Mesendoderm (in vitro differentiated cells): ENCODE results near the gene L1CAM.

Experiments
- DNase-seq: peaks from one replicate; pipeline ENCODE4 v3.0.0; 2013
- H2AK5ac ChIP-seq: 2 replicates; pipeline ENCODE4 v1.6.1; 2013; ENCODE audit warnings: low read length, inconsistent platforms
- H2BK120ac ChIP-seq: 2 replicates; pipeline ENCODE4 v1.6.1; 2013; ENCODE audit warnings: low read depth, mild to moderate bottlenecking, low read length, moderate library complexity, mixed read lengths
- H2BK15ac ChIP-seq: replicated peaks from 2 replicates; pipeline ENCODE4 v1.6.1; 2013; ENCODE audit warnings: low read depth, mild to moderate bottlenecking, moderate library complexity
- H2BK5ac ChIP-seq: 2 replicates; pipeline ENCODE4 v1.6.1; 2013; ENCODE audit warnings: low read length, inconsistent platforms
- H3K18ac ChIP-seq: 2 replicates; pipeline ENCODE4 v1.6.1; 2013; ENCODE audit warnings: mild to moderate bottlenecking, low read length, mixed read lengths
- H3K23ac ChIP-seq: one replicate; pipeline ENCODE4 v1.6.1; 2013; ENCODE audit warnings: low read length
- H3K27ac ChIP-seq: 2 replicates; pipeline ENCODE4 v1.5.1; 2013; ENCODE audit warnings: low read depth, mild to moderate bottlenecking, inconsistent platforms, low read length, moderate library complexity
- H3K27me3 ChIP-seq: 2 replicates; pipeline ENCODE4 v1.6.1; 2013; ENCODE audit warnings: low read length, control low read depth, mild to moderate bottlenecking, inconsistent platforms; ENCODE audit not compliant: insufficient read depth, poor library complexity
- H3K36me3 ChIP-seq: 2 replicates; pipeline ENCODE4 v1.6.1; 2013; ENCODE audit warnings: low read length, inconsistent platforms; ENCODE audit not compliant: control insufficient read depth, insufficient read depth
- H3K4ac ChIP-seq: one replicate; pipeline ENCODE4 v1.6.1; 2013; ENCODE audit warnings: low read depth, mild to moderate bottlenecking, low read length, moderate library complexity
- H3K4me1 ChIP-seq: 2 replicates; pipeline ENCODE4 v1.6.1; 2013; ENCODE audit warnings: low read depth, low read length, inconsistent platforms; ENCODE audit not compliant: control insufficient read depth
- H3K4me2 ChIP-seq: 2 replicates; pipeline ENCODE4 v1.6.1; 2013; ENCODE audit warnings: low read length
- H3K4me3 ChIP-seq: 2 replicates; pipeline ENCODE4 v1.5.1; 2013; ENCODE audit warnings: mild to moderate bottlenecking, low read length
- H3K56ac ChIP-seq: one replicate; pipeline ENCODE4 v1.6.1; 2013; ENCODE audit warnings: low read length
- H3K79me1 ChIP-seq: 2 replicates; pipeline ENCODE4 v1.6.1; 2013; ENCODE audit warnings: low read length, inconsistent platforms
- H3K79me2 ChIP-seq: 2 replicates; pipeline ENCODE4 v1.6.1; 2013; ENCODE audit warnings: mild to moderate bottlenecking, low read length; ENCODE audit not compliant: control insufficient read depth, insufficient read depth
- H3K9ac ChIP-seq: 2 replicates; pipeline ENCODE4 v1.6.1; 2013; ENCODE audit warnings: low read length, inconsistent platforms
- H4K5ac ChIP-seq: one replicate; pipeline ENCODE4 v1.6.1; 2013; ENCODE audit warnings: low read length
- H4K8ac ChIP-seq: one replicate; pipeline ENCODE4 v1.6.1; 2013; ENCODE audit warnings: low read depth, mild to moderate bottlenecking, control low read depth, low read length, moderate library complexity
- WGBS: extraction: QIAGEN DNeasy Blood & Tissue Kit; methylation state at CpG from one replicate; pipeline ENCODE4 v1.1.7; 2013; ENCODE audit warnings: low lambda C conversion rate, missing lambda C conversion rate; ENCODE audit not compliant: insufficient coverage; ENCODE audit errors: extremely low coverage; 5-methylcytosine and 5-hydroxymethylcytosine counted together

Gene L1CAM

GRCh38 chrX:153875391-153876111 lies 10.4 kb downstream of the L1CAM start:
- Histone ChIP-seq H3K27ac (no peak overlapping the region), H3K79me2 (no peaks in the 10 kb centered on the region)

DNA sequence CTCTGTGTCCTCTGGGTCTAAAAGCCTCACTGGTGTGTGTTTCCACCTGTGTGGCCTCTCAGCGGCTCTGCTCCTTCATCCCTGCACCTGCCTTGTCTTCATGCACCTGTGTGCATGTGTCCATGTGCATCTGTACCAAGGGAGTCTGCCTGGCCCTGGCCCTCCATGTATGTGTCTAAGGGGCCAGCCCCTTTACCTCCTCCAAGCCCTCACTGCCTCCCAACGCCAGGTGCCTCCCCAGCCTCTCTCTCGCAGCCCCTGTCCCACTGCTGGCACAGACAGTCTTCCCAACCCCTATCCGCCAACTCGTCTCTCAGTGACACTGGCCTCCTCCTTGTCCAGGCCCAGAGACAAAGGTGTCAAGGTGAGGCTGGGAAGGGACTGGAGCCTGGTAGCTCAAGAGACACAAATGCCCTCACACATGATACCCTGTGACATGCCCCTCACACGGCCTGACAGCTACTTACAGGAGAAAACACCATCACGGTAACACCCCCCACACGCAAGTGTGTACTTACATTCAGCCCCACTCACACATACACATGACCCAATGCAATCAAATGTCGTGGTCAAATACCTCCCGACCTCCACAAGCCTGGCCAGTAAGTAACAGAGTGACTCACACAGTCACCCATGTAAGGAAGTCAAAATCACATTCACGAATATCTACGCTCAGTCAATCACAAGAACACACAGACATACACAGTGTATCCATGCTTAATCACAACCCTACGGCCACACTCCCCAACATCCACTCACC lies 11.4 kb downstream of the L1CAM start:
- Histone ChIP-seq H3K18ac (no peak overlapping the region), H3K9ac (no peak overlapping the region), H4K5ac (no peak overlapping the region), H2BK120ac (no peak overlapping the region), H2BK5ac (no peak overlapping the region), H3K56ac (no peak overlapping the region), H3K79me1 (no peaks in the 10 kb centered on the region), H3K4ac (no peak overlapping the region), H3K79me2 (no peaks in the 10 kb centered on the region), H3K27ac (no peak overlapping the region), H4K8ac (no peak overlapping the region), H3K36me3 (no peaks in the 10 kb centered on the region), H2BK15ac (no peak overlapping the region), H2AK5ac (no peak overlapping the region), H3K4me1 (peaks cover 14% of the 10 kb centered on the region), H3K4me3 (no peak overlapping the region), H3K23ac (no peak overlapping the region), H3K4me2 (no peak overlapping the region), H3K27me3 (no peaks in the 10 kb centered on the region)
- no peak for DNase-seq
- WGBS, result no CpG with 5 or more reads among the region's 13 CpGs

More at GRCh38 chrX:153875391-153876111, 10.4 kb downstream of the L1CAM start:
- Histone ChIP-seq H2AK5ac (no peak overlapping the region), H3K27me3 (no peaks in the 10 kb centered on the region), H2BK120ac (no peak overlapping the region), H3K23ac (no peak overlapping the region), H3K18ac (no peak overlapping the region), H3K79me1 (no peaks in the 10 kb centered on the region), H3K4ac (no peak overlapping the region), H3K36me3 (no peaks in the 10 kb centered on the region), H3K4me2 (no peak overlapping the region), H2BK15ac (no peak overlapping the region), H4K8ac (no peak overlapping the region), H3K56ac (no peak overlapping the region), H3K4me3 (no peak overlapping the region), H3K4me1 (peaks cover 18% of the 10 kb centered on the region), H3K9ac (no peak overlapping the region), H2BK5ac (no peak overlapping the region), H4K5ac (no peak overlapping the region)
- WGBS, result no CpG with 5 or more reads among the region's 42 CpGs
- peak; percentile 72 for DNase-seq

DNA sequence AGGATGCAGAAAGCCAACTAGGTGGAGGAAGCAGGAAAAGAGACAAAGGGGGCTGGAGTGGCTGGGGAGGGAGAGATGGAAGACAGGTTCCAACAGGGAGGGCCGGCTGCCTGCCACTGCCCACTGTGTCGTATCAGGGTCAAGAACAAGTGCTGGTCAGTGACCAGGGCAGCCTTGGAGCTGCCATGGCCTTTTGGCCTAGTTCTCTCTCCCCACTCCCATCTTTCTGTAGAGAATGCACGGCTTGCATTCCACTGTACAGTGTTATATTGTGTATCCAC lies 11.9 kb downstream of the L1CAM start:
- no peak for DNase-seq
- Histone ChIP-seq H4K8ac (no peak overlapping the region), H3K27me3 (no peaks in the 10 kb centered on the region), H3K9ac (peak overlapping the region; percentile 27), H3K23ac (no peak overlapping the region), H4K5ac (no peak overlapping the region), H3K4me3 (no peak overlapping the region), H3K4ac (no peak overlapping the region), H3K79me2 (no peaks in the 10 kb centered on the region), H2AK5ac (no peak overlapping the region), H3K4me1 (peaks cover 14% of the 10 kb centered on the region), H3K4me2 (no peak overlapping the region), H3K36me3 (peaks cover 1% of the 10 kb centered on the region), H2BK5ac (no peak overlapping the region), H2BK120ac (no peak overlapping the region), H3K56ac (peak overlapping the region; percentile 49), H3K18ac (no peak overlapping the region), H3K27ac (peak overlapping the region; percentile 41), H3K79me1 (no peaks in the 10 kb centered on the region), H2BK15ac (no peak overlapping the region)
- no CpG with 5 or more reads among the region's 3 CpGs for WGBS

- peaks cover 1% of the 10 kb centered on the region for H3K36me3 ChIP-seq
- no peaks in the 10 kb centered on the region for H3K79me1 ChIP-seq
- no peak overlapping the region for H4K8ac ChIP-seq
- peaks cover 13% of the 10 kb centered on the region for H3K4me1 ChIP-seq
- no peak overlapping the region for H3K4me2 ChIP-seq
- H3K18ac ChIP-seq, result no peak overlapping the region
- no peak overlapping the region for H3K23ac ChIP-seq
- H2BK15ac ChIP-seq, result no peak overlapping the region
- no peak overlapping the region for H2BK5ac ChIP-seq
- peak; percentile 80 for DNase-seq
- no peak overlapping the region for H2BK120ac ChIP-seq
- no peaks in the 10 kb centered on the region for H3K27me3 ChIP-seq
- H2AK5ac ChIP-seq, result no peak overlapping the region
- H3K79me2 ChIP-seq, result no peaks in the 10 kb centered on the region
- WGBS, result no CpG with 5 or more reads among the region's 7 CpGs
- no peak overlapping the region for H3K4me3 ChIP-seq
- H3K4ac ChIP-seq, result no peak overlapping the region
- peak overlapping the region; percentile 27 for H3K9ac ChIP-seq
- H3K27ac ChIP-seq, result peak overlapping the region; percentile 41
- peak overlapping the region; percentile 49 for H3K56ac ChIP-seq
- no peak overlapping the region for H4K5ac ChIP-seq
Observed at GRCh38 chrX:153873282-153874084, 12.5 kb downstream of the L1CAM start.

GRCh38 chrX:153871946-153872878 lies 13.8 kb downstream of the L1CAM start:
- H3K56ac ChIP-seq, result no peak overlapping the region
- no peak overlapping the region for H3K23ac ChIP-seq
- no peak overlapping the region for H3K4me3 ChIP-seq
- H3K36me3 ChIP-seq, result peaks cover 1% of the 10 kb centered on the region
- no peak overlapping the region for H2AK5ac ChIP-seq
- WGBS, result no CpG with 5 or more reads among the region's 29 CpGs
- no peak overlapping the region for H3K9ac ChIP-seq
- peaks cover 5% of the 10 kb centered on the region for H3K4me1 ChIP-seq
- DNase-seq, result no peak
- H3K27ac ChIP-seq, result no peak overlapping the region
- H2BK5ac ChIP-seq, result no peak overlapping the region
- no peak overlapping the region for H3K18ac ChIP-seq
- no peak overlapping the region for H4K8ac ChIP-seq
- no peak overlapping the region for H3K4ac ChIP-seq
- no peaks in the 10 kb centered on the region for H3K79me2 ChIP-seq
- no peak overlapping the region for H4K5ac ChIP-seq
- no peak overlapping the region for H3K4me2 ChIP-seq
- no peak overlapping the region for H2BK15ac ChIP-seq
- no peaks in the 10 kb centered on the region for H3K27me3 ChIP-seq
- no peaks in the 10 kb centered on the region for H3K79me1 ChIP-seq
- no peak overlapping the region for H2BK120ac ChIP-seq
